ENCODE data around the gene POTEJ.
"Not testable (repeated sequence)": the region's sequence is repeated elsewhere in the genome, so short reads cannot be mapped to it uniquely, and the experiment has no call there.

The POTEJ gene

DNA sequence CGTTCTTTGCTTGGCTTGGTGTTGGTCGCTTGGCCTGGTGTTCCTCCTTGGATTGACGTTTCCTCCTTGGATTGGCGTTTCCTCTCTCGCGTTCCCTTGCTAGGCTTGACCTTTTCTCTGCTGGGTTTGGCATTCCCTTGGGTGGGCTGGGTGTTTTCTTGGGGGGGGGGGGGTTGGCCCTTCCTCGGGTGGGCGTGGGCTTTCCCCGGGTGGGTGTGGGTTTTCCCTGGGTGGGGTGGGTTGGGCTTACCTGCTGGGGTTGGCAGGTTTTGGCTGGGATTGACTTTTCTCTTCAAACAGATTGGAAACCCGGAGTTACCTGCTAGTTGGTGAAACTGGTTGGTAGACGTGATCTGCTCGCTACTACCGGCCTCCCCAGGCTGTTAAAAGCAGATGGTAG lies at the start of gene POTEJ:
Gene POTEJ (plus strand): TSS at position 301 of the 400 bp plus-strand sequence. CDS start 93 bp downstream, at position 394.
- DNase-seq, result not testable (repeated sequence)

DNA sequence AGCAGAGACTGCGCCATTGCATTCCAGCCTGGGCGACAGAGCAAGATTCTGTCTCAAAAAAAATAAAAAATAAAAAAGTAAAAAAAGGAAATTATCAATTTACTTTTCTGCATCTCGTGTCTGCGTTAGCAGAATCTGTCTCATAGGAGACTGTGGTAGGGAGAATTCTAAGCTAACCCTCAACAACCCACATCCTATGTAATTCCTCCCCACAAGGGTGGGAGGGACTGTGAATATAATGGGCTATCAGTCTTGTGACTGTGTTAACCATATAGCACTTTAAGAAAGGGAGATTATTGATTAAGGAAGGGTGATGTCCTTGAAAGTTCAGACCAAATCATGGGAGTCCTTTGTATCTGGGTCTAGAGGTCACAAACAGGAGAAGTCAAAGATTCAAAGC lies 45.1 kb upstream of the POTEJ start:
- DNase-seq, result not testable (repeated sequence)

DNA sequence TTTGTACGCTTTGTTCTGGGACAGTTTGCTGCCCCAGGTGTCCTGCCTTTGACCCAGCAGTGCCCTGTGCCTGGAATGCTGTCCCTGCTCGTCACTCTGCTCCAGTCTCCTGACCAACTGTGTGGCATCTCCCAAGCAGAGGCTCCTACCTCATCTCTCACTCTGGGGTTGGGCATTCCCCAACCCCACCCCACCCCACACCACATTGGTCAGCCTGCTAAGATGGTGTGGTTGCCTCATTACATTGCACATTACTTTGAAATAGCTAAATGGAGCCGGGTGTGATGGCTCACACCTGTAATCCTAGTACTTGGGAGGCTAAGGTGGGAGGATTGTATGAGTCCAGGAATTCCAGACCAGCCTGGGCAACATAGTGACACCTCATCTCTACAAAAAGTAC lies 39.3 kb upstream of the POTEJ start:
- DNase-seq, result not testable (repeated sequence)

DNA sequence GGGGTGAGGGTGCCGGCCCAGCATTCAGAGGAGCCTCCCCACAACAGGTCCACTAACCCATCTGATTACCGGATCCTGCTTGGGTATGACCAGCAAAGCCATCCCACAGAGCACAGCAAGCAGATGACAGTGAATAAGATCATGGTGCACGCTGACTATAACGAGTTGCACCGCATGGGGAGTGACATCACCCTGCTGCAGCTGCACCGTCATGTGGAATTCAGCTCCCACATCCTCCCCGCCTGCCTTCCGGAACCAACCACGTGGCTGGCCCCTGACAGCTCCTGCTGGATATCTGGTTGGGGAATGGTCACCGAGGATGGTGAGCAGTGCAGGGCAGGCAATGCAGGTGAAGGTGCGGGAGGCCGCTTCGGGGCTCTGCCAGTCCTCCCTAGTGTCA lies 37.0 kb upstream of the POTEJ start:
- DNase-seq, result not testable (repeated sequence)

DNA sequence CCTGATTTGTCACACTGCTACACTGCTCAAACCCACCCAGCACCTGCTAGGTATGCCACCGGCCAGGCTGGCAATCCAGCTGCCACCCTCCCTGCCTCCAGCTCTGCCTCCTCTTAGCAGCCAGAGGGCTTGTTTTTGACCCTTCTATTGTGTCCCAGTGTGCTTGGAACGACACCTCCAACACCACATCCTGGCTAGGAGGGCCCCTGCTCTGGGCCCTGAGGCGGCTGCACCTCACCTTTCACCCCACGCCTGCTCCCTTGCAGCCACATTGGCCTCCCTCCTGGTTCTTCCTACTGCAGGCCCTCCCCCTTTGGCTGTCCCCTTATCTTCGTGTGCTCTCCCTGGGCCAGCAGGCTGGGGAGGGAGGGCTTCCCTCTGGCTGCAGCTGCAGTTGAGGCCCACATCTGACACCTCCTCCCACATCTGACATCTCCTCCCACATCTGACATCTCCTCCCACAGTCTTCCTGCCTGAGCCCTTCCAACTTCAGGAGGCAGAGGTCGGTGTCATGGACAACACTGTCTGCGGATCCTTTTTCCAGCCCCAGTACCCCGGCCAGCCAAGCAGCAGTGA lies 34.9 kb upstream of the POTEJ start:
- DNase-seq, result not testable (repeated sequence)

DNA sequence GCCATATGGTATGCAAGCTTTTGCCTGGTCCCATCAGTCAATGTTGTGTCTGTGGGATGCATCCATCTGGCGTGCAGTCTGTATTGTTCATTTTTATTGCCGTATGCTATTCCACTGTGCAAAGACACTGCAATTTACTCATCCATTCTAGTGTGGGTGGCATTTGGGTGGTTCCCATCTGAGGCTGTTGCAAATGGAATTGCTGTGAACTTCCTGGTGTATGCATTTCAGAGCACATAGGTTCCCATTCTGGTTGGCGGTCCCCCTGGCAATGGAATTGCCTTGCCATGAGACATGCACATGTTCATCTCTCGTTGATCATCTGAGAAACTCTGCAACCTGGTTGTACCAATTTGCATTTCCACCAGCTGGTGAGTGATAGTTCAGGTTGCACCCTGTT lies 33.7 kb upstream of the POTEJ start:
- not testable (repeated sequence) for DNase-seq

DNA sequence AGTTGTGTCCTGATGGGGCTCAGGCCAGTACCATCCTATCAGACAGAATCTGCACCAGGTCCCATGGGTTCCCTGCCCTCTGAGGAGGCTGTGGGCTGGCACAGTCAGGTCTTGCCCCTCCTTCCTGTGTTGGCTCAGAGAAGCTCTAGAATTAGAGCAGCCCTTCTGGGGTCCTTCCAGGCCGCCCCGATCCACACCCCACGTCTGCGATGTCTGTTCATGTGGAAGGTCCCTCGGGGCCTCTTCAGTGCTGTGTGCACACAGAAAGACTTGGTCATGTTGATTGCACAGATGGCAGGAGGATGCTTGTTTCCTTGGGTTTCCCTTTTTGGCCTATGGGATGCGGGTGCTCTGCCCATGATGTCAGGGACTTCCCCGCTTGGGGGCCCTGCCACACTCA lies 32.1 kb upstream of the POTEJ start:
- DNase-seq, result not testable (repeated sequence)

DNA sequence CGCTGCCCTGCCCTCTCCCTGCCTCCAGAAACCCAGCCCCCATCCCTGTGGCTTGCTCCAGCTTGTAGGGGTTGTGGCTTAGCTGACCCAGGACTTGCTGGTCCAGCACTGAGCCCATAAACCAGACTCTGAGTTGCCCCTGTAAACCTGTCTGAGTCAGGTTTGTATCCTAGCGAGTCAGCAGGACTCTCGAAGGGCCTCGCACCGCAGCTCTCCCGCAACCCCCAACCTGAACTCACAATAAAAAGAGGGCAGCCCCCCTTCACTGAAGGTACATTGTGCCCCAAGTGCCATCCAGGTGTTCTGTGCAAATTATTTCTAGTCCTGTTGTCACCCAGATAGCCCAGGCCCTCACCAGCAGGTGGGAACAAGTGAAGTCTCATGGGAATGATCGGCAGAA lies 29.7 kb upstream of the POTEJ start:
- DNase-seq, result not testable (repeated sequence)

DNA sequence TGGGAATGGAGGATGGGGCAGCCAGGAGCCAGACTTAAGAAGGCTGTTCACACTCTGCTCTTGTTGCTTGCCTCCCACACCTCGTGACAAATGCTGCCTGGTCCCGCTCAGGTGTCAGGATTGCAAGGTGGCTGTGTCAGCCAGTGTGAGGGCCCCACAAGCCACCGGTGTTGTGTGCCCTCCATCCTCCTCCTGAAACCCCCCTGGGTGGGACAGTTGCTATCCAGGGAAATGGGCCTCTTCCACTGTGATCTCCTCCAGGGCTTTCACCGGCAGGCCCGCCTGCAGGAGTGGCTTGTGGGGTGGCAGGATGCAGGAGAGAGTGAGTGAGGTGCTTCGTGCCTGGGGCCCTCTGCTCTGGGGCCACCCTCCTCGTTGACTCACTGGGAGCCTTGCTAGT lies 28.3 kb upstream of the POTEJ start:
- not testable (repeated sequence) for DNase-seq

DNA sequence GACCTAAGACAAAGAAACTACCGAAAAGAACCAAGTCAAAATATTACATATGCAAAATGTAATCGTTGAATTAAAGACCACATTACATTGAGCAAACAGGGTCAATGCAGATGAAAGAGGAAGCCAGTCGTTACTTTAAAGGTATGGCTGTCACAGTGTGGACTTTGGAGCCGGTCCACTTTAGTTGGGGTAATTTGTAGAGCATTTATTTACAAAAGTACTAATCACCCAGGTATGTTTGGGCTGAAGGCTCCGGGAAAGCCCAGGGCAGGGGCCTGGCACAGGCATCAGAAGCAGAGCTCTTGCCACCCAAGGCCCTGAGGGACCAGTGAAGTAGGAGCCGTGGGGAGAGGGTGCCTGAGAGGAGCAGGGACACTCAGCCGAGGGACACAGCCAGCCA lies 27.7 kb upstream of the POTEJ start:
- not testable (repeated sequence) for DNase-seq

DNA sequence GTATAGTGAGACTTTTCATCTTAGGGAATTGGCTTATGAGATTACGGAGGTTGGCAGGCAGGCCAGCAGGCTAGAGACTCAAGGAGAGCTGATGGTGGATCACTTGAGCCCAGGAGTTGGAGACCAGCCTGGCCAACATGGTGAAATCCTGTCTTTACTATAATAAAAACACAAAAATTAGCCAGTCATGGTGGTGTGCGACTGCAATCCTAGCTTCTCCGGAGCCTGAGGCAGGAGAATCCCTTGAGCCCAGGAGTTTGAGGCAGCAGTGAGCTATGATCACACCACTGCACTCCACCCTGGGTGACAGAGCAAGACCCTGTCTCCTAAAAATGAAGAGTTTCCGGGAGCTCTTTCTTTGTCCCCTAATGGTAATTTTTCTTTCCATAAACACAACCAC lies 26.5 kb upstream of the POTEJ start:
- DNase-seq, result not testable (repeated sequence)

DNA sequence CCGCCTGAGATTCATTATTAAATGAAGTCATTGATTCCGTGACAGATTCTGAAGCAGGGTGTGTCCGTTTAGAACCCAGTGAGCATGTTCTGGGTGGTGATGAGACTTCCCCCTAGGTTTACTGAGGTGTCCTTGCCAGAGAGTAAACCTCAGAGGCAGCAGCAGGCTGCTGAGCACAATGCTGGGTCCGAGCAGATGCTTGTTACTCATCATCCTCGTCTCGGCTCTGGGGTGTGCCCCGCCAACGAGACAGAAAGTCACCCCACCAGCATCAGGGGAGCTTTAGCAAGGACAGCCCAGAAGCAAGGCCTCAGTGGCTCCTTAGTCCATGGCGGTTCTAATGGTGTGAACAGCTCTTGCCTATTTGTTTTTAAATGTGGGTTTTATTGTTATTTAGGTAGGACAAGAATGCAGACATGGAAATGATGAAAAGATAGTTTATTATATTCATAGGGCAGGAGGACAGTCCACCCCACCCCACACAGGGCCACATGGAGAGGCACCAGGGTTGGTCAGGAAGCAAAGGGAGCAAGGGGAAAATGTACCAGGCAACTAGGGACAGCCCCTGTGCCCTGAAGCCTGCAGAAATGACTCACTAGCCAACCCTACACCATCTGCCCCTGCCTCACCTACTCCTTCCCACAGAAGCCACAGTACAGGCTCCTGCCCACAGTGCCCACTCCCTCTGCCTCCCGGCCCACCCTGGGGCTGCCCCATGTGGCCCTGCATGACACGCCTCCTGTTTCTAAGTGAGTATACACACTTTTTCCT lies 22.4 kb upstream of the POTEJ start:
- DNase-seq, result not testable (repeated sequence)

DNA sequence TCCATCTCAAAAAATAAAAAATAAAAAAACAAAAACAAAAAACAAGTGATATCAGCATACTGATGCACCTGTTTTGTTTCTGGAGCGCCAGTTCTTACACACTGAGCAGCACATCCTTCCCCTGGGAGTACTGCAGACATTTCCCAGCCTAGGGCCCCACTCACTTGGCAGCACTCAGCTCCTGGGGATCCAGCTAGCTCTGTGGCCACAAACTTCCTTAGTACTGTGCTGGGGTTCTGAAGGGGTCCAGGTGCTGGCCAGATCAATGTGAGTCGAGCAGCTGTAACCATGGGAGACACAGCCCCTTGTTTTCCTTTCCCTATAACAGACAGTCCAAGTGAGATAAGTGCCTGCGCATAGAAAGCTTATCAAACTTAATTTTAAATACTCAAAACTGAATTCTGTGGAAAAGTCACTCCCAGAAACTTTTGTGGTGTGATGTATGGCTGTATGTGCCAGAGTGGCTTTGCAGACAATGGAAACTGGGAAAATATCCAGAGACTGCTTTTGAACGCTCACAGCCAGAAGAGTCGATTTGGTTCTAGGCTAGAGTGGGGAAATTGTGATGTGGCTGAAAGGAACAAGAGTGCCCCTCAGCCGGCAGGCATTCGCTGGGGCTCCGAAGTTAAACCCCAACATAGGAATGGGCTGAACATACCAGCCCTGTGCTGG lies 20.9 kb upstream of the POTEJ start:
- DNase-seq, result not testable (repeated sequence)

DNA sequence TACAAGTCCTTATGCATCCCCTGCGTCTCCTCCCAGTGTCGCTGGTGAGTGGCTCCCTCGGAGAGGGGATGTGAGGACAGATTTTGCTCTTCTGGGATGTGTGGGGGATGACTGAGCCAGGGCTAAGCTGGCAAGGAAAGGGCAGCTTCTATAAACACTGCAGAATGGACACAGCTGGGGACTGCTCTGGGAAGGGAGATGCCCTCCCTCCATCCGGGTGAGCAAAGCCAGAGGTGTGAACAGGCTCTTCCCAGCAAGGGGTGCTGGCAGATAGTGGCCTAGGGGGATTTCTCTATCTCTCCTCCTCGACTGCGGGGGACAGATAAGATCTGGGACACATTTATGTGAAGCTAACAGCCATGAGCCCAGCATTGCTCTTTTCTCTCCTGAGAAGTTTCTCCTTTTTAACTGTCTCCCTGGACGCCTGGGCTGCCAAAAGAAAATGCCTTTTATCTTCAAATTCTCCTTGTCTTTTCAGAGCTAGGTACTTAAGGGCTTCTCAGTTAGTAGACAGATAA lies 20.3 kb upstream of the POTEJ start:
- DNase-seq, result not testable (repeated sequence)

DNA sequence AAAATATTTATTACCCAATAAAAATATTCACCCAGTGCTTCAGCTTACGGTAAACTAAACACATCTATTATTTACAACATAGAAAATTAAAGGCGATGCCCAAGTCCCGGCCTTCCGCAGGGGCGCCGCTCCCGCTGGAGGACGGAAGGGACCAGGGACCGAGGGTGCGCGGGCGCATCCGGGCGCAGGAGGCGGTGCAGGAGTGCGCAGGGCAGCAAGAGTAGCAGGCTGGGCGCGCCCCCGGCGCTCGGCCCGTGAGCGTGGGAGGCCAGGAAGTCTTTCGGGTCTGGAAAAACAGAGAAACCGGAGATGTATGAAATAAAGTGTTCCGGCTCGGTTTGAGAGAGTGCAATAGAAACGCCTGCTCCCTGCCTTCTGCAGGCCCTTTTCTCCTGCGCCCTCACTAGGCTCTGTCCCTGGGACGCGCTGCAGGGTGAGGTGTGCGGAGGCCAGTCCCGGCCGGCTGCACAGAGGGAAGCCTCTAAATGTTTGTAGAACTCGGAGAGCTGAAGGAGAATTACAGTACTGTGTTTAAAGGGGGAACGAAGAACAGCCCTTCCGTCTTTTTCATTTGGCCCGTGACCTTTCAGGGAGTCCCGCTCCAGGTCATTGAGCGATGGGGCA lies 18.3 kb upstream of the POTEJ start:
- not testable (repeated sequence) for DNase-seq

DNA sequence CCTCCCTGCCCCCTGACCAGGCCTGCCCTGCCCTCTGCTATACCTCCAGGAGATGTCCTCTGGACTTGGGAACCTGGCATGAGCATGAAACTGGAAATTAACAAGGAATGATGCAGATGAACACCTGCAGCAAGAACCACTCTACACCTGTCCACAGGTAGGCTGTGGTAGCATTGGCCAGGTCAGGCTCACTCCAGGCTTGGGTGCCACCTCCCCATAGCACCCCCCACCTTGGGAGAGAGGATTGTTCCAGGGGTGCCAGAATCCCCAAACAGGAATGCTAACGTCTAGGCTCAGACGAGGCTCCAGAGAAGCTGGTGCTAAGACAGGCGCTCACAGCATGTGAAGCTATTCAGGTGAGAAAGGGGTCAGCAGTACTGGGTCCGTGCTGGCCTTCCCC lies 17.2 kb upstream of the POTEJ start:
- not testable (repeated sequence) for DNase-seq

DNA sequence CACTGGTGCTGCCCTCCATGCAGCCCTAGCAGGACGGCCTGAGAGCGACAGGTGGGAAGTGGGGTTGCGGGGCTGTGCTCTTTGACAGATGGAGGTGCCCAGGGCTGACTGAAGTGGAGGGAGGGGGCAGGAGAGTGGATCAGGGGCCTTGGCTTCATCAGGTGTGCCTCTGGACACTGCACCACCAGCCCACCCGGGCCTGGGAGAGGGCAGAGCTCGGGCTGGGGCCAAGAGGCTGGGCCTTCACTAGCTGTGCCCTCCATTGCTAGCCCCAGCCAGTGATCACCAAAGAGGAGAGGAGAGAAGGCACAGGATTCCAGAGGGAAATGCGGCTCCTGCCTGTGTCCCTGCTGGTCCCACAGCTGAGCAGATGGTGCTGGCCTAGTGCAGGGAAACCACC lies 14.5 kb upstream of the POTEJ start:
- not testable (repeated sequence) for DNase-seq

DNA sequence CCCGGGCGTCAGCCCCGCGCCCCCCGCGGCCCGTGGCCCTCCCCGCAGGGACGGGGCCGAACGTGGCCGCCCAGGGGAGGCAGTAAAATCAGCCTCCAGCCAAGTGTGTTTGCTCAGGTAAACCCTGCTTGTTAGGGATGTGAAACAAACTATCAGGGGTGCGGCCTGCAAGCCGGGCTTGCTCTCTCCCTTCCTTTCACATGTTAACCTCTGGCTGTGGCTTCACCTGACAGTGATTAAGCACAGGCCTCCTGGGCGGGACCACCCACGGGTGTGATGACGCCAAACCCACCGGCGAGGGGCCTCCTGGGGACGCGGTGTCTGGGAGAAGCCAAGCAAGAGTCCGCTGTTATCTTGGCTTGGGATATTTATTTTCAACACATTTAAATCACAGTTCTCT lies 13.2 kb upstream of the POTEJ start:
- DNase-seq, result not testable (repeated sequence)

DNA sequence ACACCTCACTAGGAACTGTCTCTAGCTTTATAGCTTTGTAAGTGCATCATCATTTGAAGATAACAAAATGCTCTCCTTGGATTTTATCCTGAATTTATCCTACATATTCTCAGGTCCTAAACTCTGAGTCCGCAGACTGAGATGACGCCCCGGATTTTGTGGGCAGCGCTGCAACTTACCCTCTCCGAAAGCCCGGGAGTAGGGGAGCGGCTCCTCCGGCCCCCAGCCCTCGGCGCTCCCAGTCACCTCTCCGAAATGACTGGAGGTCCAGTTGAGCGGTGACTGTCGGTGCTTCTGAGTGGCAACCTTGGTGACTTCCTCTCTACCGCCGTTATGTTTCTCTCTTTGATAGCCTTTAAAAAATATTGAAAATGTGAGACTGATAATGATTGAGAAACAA lies 12.8 kb upstream of the POTEJ start:
- DNase-seq, result not testable (repeated sequence)

DNA sequence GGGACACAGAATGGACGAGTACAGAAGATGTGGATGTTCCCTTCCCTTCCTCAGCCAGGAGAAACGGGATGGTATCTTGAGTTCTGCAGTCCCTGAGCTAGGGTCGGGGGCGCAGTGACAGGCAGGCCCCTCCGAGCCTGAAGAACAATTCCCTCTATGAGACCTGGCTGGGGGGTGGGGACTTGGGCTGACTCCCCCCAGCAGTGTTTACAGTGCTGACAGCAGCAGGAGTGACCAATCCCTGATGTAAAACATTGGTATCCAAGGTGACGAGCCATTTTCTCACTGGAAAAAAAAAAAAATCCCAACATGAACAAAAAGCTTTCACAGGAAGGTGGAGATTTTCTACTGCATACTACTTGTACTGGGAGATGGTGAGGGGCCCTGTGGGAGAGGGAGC lies 11.8 kb upstream of the POTEJ start, which contains the start of gene CFC1:
Gene CFC1 (minus strand): TSS at position 183 of the 400 bp plus-strand sequence. CDS start 288 bp downstream, outside the sequence.
- DNase-seq, result not testable (repeated sequence)

DNA sequence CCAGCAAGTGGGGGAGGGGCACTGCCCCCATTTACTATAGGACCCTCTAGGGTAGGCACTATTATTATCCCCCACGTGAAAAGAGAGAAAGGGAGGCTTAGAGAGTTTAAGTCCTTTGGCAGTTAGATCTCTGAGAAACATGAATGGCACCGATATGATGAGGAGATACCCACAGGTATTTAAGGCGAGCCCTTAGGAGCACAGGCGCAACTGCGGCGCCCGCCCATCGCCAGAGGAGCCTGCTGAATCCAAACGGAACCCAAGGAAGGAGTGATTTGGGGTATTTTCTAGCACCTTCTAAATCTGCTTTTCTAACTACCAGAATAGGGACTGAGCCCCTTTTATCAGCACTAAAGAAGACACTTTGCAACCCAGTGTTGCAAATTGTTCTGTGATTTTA lies 11.3 kb upstream of the POTEJ start:
- DNase-seq, result not testable (repeated sequence)

DNA sequence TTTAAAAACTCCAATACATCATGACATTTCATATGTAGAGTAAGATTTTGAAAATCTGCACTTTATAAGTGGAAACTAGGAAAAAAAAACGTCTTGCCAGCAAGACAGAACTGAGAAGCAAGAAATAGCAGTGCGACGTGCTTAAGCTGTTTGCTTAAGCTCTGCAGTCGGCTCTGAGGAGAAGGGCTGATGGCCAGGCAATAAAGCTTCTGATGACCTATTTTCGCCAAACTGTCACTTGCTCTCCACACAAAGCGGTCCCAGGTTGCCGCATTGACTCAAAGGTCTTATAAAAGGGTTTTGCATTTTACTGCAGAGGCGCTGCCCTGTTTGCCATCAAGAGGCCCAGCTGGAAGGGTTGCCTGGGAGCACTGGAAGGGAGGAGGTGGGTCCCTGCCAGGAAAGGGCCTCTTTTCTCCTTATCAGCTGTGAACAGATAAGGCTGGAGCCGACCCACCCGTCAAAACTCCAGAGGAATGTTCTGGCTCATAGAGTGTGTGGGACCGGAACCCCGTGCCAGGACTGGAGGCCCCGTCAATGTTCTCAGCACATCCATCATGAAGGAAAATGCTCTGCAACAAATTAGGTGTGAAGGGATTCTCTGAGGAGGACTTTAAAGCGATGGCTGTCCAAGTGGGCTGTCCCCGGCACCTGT lies 9.5 kb upstream of the POTEJ start:
- DNase-seq, result not testable (repeated sequence)
